ENCODE measurements around the gene SLC66A2.

The SLC66A2 gene

DNA sequence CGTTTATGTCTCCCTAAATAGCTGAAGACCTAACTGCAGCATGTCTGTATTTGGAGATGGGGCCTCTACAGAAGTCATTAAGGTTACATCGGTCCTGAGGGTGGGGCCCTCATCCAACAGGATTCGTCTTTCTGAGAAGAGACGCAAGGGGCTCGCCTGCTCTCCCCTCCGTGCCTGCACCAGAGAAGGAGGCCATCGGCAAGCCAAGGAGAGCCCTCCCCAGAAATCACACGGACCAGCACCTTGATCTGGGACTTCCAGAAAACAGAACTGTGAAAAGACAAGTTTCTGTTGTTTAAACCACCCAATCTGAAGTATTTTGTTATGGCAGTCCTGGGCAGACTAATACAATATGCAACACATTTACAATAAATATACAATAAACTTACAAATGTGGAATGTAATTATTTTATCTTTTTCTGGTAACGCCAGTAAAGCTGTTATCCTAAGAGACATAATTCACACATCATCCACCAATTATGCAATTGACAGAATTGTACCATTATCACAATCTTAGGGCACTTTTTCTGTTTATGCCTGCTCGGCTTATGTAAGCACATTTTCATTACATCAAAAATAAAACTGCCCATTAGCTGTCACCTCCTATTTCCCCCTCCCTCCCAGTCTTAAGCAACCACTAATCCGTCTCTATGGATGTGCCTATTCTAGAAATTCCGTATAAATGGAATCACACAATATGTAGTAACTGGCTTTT, 19.1 kb upstream of the SLC66A2 start:
- no peak for DNase-seq

- peak in 2 of 3 experiments; percentile 33 to 51 for DNase-seq
Measured at GRCh38 chr18:79965119-79965902, 13.9 kb upstream of the SLC66A2 start.

DNA sequence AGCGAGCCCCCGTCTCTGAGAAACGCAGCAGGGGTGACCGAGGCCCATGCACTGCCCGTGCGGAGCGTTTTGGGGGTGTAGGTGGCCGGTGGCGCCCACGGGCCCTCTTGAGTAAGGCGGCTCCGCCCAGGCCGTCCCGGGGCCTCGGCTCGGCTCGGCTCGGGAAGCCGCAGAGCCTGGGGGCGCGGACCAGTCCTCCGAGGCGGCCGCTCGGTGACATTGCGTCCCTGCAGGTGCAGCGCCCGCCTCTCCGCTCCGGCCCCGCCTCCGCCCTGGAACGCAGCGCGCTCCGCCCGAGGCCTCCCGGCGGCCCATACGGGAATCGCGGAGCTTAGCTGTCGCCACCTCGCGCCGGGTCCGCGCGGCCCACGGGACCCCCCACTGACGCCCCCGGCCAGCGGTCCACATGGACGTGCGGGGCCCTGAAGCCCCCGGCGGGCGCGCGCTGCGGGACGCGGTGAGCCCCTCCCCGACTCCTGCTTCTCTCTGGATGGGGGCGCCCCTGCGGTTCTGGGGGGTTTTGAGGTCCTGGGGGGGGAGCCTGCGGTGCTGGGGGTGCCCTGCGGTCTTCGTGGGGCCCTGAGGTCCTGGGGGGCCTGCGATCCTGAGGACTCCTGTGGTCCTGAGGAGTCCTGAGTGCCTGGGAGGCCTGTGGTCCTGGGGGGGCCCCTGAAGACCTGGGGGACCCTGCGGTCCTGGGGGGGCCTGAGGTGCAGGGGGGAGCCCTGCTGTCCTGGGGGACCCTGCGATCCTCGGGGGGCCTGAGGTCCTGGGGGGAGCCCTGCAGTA, 13.1 kb upstream of the SLC66A2 start, which contains the start of gene HSBP1L1:
HSBP1L1 (plus strand) TSS at position 314 of the 789 bp plus-strand sequence; CDS start at position 407, 93 bp downstream.
- DNase-seq, result peak; percentile 56 to 65 (median 64)

- DNase-seq, result no peak
Measured at GRCh38 chr18:79963658-79964329, 12.3 kb upstream of the SLC66A2 start.

DNA sequence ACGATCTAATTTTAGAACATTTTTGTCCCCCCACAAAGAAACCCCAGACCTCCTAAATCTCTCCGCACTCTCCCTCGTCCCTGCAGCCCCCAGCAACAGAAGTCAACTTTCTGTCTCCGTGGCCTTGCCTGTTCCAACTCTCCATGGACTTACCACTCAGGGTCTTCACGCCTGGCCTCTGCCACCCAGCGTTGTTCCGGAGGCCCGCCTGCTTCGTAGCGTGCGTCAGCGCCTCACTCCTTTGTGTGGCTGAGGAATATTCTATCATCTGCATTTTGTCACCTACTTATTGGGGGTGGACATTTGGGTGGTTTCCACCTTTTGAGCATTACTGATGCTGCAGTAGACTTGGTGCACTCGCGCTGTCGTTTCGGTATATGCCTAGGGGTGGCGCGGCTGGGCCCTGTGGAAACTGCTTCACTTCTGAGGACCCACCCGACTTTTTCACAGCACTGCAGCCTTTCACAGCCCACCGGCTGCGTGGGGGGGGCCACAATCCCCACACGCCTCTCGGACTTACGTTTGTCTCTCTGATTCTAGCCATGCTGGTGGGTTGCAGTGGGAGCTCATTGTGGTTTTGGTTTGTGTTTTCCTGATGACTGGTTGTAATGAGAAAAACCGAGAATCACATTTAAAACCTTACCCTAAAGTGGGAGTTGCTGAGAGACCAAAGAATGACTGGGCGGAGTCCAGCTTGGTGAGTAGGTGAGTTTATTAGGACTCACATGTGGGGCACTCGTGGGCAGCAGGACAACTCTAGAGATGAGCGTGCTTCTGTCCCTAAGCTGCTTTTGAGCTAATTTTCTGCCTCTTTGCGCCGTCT, 11.6 kb upstream of the SLC66A2 start:
- no peak for DNase-seq

- DNase-seq, result no peak
Measured at GRCh38 chr18:79962311-79962710, 10.9 kb upstream of the SLC66A2 start.

DNA sequence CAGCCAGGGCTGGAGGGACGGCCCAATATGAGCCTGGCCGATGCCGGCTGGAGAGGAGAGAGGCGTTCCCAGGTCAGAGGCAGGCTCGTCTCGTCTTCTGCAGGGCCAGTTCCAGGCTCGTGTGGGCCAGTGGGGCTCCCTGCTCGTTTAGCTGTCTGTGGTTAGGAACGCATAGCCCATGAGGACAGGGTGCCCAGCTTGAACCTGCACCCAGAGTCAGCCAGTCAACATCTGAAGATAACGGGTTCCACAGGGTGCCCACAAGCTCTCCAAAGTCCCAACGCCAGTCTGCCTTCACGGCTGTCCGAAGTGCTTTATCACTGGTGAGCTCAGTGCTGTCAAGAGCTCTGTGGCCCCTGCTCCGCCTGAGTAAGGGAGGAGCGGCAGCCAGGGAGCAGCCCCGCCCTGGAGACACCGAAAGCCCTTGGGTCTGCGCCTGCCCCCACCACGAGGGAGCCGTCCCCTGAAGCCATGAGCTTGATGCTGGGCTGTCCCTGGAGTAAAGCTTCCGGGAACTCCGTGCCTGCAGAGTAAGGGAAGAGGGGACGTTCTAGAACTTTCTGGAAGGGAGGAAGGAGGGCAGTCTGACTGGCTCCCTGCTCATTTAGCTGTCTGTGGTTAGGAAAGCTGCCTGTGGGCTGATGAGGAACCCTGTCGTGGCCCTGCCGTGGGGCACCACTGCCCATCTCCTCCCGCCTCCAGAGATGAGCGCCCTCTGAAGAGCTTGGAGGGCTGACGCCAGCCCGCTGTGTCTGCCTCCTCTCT, 10.3 kb upstream of the SLC66A2 start:
- peak in 1 of 3 experiments; percentile 4 for DNase-seq

GRCh38 chr18:79960921-79961526, 9.6 kb upstream of the SLC66A2 start:
- DNase-seq, result no peak

- DNase-seq, result peak; percentile 17 to 63 (median 63)
Measured at GRCh38 chr18:79960161-79960801, 8.8 kb upstream of the SLC66A2 start.

GRCh38 chr18:79958981-79959380, 7.5 kb upstream of the SLC66A2 start:
- DNase-seq, result no peak

- no peak for DNase-seq
Measured at GRCh38 chr18:79956276-79956675, 4.8 kb upstream of the SLC66A2 start.

- DNase-seq, result no peak
Measured at GRCh38 chr18:79955302-79956075, 4.0 kb upstream of the SLC66A2 start.

DNA sequence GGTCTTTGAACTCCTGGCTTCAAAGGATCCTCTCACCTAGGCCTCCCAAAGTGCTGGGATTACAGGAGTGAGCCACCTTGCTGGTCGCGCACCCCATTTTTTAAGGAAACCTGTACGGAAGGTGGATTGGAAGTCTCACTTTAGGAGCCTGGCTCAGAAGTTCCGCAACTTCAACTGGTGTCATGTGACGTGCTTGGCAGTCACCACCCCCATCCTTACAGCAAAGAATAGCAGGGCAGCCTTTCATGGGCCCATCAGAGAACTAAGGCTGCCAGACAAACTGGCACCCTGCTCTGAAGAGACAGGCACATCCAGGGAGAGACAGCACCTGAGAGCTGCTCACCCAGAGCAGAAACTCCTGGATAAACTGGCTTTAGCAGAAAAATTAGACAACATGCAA, 3.3 kb upstream of the SLC66A2 start:
- DNase-seq, result no peak

DNA sequence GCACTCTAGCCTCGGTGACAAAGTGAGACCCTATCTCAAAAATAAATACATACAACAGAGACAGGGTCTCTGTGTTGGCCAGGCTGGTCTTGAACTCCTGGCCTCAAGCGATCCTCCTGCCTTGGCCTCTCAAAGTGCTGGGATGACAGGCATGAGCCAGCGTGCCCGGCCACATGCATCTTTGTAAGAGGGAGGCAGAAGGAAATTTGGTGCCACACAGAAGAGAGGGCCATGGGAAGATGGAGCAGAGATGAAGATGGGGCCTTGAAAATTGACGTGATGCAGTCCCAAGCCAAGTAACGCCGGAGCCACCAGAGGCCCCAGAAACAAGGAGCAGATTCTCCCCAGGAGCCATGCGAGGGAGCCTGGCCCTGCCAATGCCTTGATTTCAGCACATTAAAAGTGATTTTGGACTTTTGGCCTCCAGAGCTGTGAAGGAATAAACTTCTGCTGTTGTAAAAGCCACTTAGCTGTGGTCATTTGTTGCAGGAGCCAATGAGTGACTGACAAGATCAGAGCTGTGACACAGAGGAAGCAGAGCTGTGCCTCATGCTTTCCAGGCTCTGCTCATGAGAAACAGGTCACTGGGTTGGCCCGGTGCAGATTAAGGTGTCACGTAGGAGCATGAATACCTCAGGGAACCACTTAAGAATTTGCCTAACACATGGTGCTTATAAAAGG, 2.7 kb upstream of the SLC66A2 start:
- peak in 1 of 3 experiments; percentile 20 for DNase-seq

- peak in 2 of 3 experiments; percentile 28 to 35 for DNase-seq
Measured at GRCh38 chr18:79952996-79953559, 1.6 kb upstream of the SLC66A2 start.

- no peak for DNase-seq
Measured at GRCh38 chr18:79952456-79952995, 1.1 kb upstream of the SLC66A2 start.

GRCh38 chr18:79950515-79951341, 725 bp downstream of the SLC66A2 start:
- DNase-seq, result peak; percentile 4 to 76 (median 66)

Measured in NCI-H1417 (cell line).